Endothelial cell of umbilical vein (primary cell): ENCODE results near the gene GTF3C2. TPM values are rescaled to one million over a fixed set of nuclear protein-coding genes. Genes with fewer than 3 reads are reported as not detected.

ENCODE experiments used
- BruUV-seq: library from RNA; stranded (reverse); fragments of 400-500 nt; replicated peaks from 2 replicates; lab custom pipeline; 2021; lab: Mats Ljungman, UMichigan
- CTCF ChIA-PET: fragments of 300-600, 350-600 bp; sonication (Branson Sonifier 250); formaldehyde crosslinking; loops from one replicate; lab custom pipeline; 2021; ENCODE audit warnings: antibody characterized with exemption, inconsistent platforms; lab: Charles Lee
- POLR2A ChIA-PET: fragments of 300-600, 350-600 bp; sonication (Branson Sonifier 250); formaldehyde crosslinking; loops from one replicate; lab custom pipeline; 2021; ENCODE audit warnings: antibody characterized with exemption, inconsistent platforms; lab: Charles Lee
- DNase-seq: peaks from one replicate; pipeline ENCODE4 v3.0.0-alpha.2; 2011; ENCODE audit warnings: low read depth, low spot score
- FAIRE-seq: peaks from 2 replicates; lab custom pipeline; 2011; peaks lifted over from hg19 to GRCh38; lab: Jason Lieb, UNC
- H2AFZ ChIP-seq: 2 replicates; pipeline ENCODE4 v1.6.0; 2012; ENCODE audit warnings: low read depth, low read length, control low read depth, inconsistent platforms
- H3K27ac ChIP-seq: 2 replicates; pipeline ENCODE4 v1.5.1; 2011; ENCODE audit warnings: low read depth, mild to moderate bottlenecking, control low read depth, low read length, moderate library complexity; ENCODE audit not compliant: insufficient read depth
- H3K27me3 ChIP-seq, 2 experiments: 2 replicates each; pipeline versions ENCODE4 v1.6.0 to v1.6.1; 2011; ENCODE audit warnings: low read length in 2 of 2, mixed read lengths in 1 of 2; ENCODE audit not compliant: control insufficient read depth in 2 of 2, insufficient read depth in 2 of 2
- H3K36me3 ChIP-seq, 2 experiments: 2 replicates in 1 of 2; 3 replicates in 1 of 2; pipeline ENCODE4 v1.5.1; 2011; ENCODE audit warnings: low read length in 2 of 2, mild to moderate bottlenecking in 1 of 2, moderate library complexity in 1 of 2; ENCODE audit not compliant: control insufficient read depth in 2 of 2, insufficient read depth in 2 of 2; ENCODE audit errors: extremely low read depth in 1 of 2
- H3K4me1 ChIP-seq: 3 replicates; pipeline ENCODE4 v1.5.1; 2011; ENCODE audit warnings: mild to moderate bottlenecking, low read length; ENCODE audit not compliant: control insufficient read depth, insufficient read depth; ENCODE audit errors: extremely low read depth
- H3K4me2 ChIP-seq: 2 replicates; pipeline ENCODE4 v1.6.1; 2011; ENCODE audit warnings: low read length, control low read depth, mixed read lengths; ENCODE audit not compliant: insufficient read depth
- H3K4me3 ChIP-seq, 3 experiments: fragments of 200-600 bp in 1 of 3; sonication (generic), shearing (Covaris generic) in 1 of 3; replicated peaks in 1 of 3; 2 replicates each; pipeline ENCODE4 v1.5.1; 2011 to 2016; ENCODE audit warnings: control low read depth in 3 of 3, low read length in 3 of 3, mild to moderate bottlenecking in 2 of 3, inconsistent platforms in 1 of 3, low read depth in 1 of 3, moderate library complexity in 1 of 3; ENCODE audit not compliant: insufficient read depth in 1 of 3
- H3K79me2 ChIP-seq: 2 replicates; pipeline ENCODE4 v1.6.0; 2012; ENCODE audit warnings: low read length, inconsistent platforms; ENCODE audit not compliant: control insufficient read depth, insufficient read depth
- H3K9ac ChIP-seq: replicated peaks from 2 replicates; pipeline ENCODE3; 2011; ENCODE audit warnings: low read length, control low read depth; ENCODE audit not compliant: insufficient read depth; ENCODE audit errors: extremely low read depth
- H3K9me1 ChIP-seq: replicated peaks from 3 replicates; pipeline ENCODE4 v1.6.0; 2011; ENCODE audit warnings: mild to moderate bottlenecking, low read length; ENCODE audit not compliant: control insufficient read depth, insufficient read depth; ENCODE audit errors: extremely low read depth
- H3K9me3 ChIP-seq: replicated peaks from 2 replicates; pipeline ENCODE4 v1.5.1; 2012; ENCODE audit warnings: low read length, inconsistent platforms; ENCODE audit not compliant: control insufficient read depth, insufficient read depth
- H4K20me1 ChIP-seq: replicated peaks from 2 replicates; pipeline ENCODE3; 2011; ENCODE audit warnings: mild to moderate bottlenecking, low read length; ENCODE audit not compliant: control insufficient read depth, insufficient read depth; ENCODE audit errors: extremely low read depth
- CTCF ChIP-seq, 2 donors: IDR thresholded peaks; 1 replicate in 1 of 2; 2 replicates in 1 of 2; pipeline ENCODE4 v1.5.1; 2011; ENCODE audit warnings: low read length in 2 of 2, mild to moderate bottlenecking in 2 of 2, moderate library complexity in 2 of 2, control low read depth in 1 of 2, inconsistent platforms in 1 of 2, low read depth in 1 of 2; ENCODE audit not compliant: insufficient read depth in 1 of 2; ENCODE audit errors: extremely low read depth in 1 of 2
- EZH2 ChIP-seq: IDR thresholded peaks from 2 replicates; pipeline ENCODE4 v1.6.1; 2012; ENCODE audit warnings: borderline replicate concordance, low read depth, mild to moderate bottlenecking, moderate library complexity, low read length, inconsistent platforms; ENCODE audit not compliant: severe bottlenecking
- FOS ChIP-seq: IDR thresholded peaks from 2 replicates; pipeline ENCODE4 v1.6.1; 2011; ENCODE audit warnings: mild to moderate bottlenecking, low read length, moderate library complexity, borderline replicate concordance; ENCODE audit not compliant: insufficient read depth
- GATA2 ChIP-seq: IDR thresholded peaks from 2 replicates; pipeline ENCODE4 v1.7.0; 2011; ENCODE audit warnings: low read depth, mild to moderate bottlenecking, moderate library complexity, mixed read lengths, low read length; ENCODE audit not compliant: insufficient read length, insufficient read depth
- JUN ChIP-seq: IDR thresholded peaks from 2 replicates; pipeline ENCODE4 v1.6.1; 2011; ENCODE audit warnings: borderline replicate concordance, low read depth; ENCODE audit not compliant: insufficient read length, insufficient read depth
- MAX ChIP-seq: IDR thresholded peaks from 2 replicates; pipeline ENCODE4 v1.6.1; 2011; ENCODE audit not compliant: insufficient read depth, insufficient read length
- MYC ChIP-seq: IDR thresholded peaks from one replicate; pipeline ENCODE4 v1.6.1; 2011; ENCODE audit warnings: mild to moderate bottlenecking, low read depth, low read length
- POLR2A ChIP-seq: IDR thresholded peaks from 2 replicates; pipeline ENCODE4 v1.6.1; 2012; ENCODE audit warnings: low read depth, mild to moderate bottlenecking, control low read depth, low read length
- POLR2AphosphoS5 ChIP-seq: IDR thresholded peaks from 2 replicates; pipeline ENCODE4 v1.6.1; 2012; ENCODE audit warnings: low read depth, mild to moderate bottlenecking, control low read depth, low read length, moderate library complexity; ENCODE audit not compliant: insufficient read depth
- dilution Hi-C: fragments of 300-500 bp; cut with MboI; formaldehyde crosslinking; loops from one replicate; pipeline ENCODE4 v1.15.0; 2019; ENCODE audit warnings: low sequenced_read_pairs; ENCODE audit not compliant: extremely low pct_ligation_motif_present
- intact Hi-C: fragments of 100-400 bp; cut with micrococcal nuclease; formaldehyde crosslinking; loops from one replicate; pipeline ENCODE4 v1.10.0; 2022
- polyA plus RNA-seq, 4 experiments: library from polyadenylated mRNA; depleted of rRNA in 3 of 4; stranded (reverse) in 3 of 4; unstranded in 1 of 4; fragments of >200 nt; gene quantifications; 2 replicates each; pipeline versions ENCODE4 v1.2.1 to v1.2.3, GENCODE V29; 2011 to 2012; ENCODE audit warnings: missing spikeins in 1 of 4
- total RNA-seq: library from RNA; stranded (reverse); gene quantifications from 2 replicates; pipeline ENCODE4 v1.2.3, GENCODE V29; 2021

GTF3C2 gene
- total and polyA plus RNA-seq, 2 donors (not counting 3 experiments of a cell fraction or from before 2014, with no cell fraction given) = 57.4 to 59.7 TPM

GRCh38 chr2:27354597-27354927 is 2.0 kb downstream of the GTF3C2 start:
- no peak overlapping the region for H3K9ac ChIP-seq
- DNase-seq (no peak), FAIRE-seq (no peak)
- H3K27me3 ChIP-seq = no peaks in the 10 kb centered on the region
- ChIA-PET CTCF (interaction anchor here (0.6 to 2.1 kb wide), 3 partner anchors 15 to 288 kb away, joined by 3 to 5 read pairs (median 4); partner anchors contain the start of gene EIF2B4), POLR2A (no interaction called here)
- no peaks in the 10 kb centered on the region for H3K36me3 ChIP-seq
- no peaks in the 10 kb centered on the region for H3K9me3 ChIP-seq
- intact Hi-C loops (no loop called here), dilution Hi-C loops (no loop called here)
- H3K27ac ChIP-seq = no peak overlapping the region
- TF ChIP-seq POLR2AphosphoS5 = no peak
- no peak for TF ChIP-seq EZH2
- TF ChIP-seq JUN = no peak
- no peak for TF ChIP-seq GATA2
- TF ChIP-seq CTCF (IDR thresholded peaks at IDR 0.05; ENCODE audit: extremely low read depth in 1 of 2, insufficient read depth in 1 of 2, low read depth in 1 of 2, low read length in 2 of 2) = no peak
- TF ChIP-seq MYC = no peak
- TF ChIP-seq MAX = no peak
- TF ChIP-seq POLR2A = no peak
- no peak for TF ChIP-seq FOS
- H2AFZ ChIP-seq = no peak overlapping the region
- no peaks in the 10 kb centered on the region for H3K9me1 ChIP-seq
- BruUV-seq = no TSS peak
- no peak overlapping the region for H3K4me3 ChIP-seq
- no peak overlapping the region for H3K4me2 ChIP-seq
- H3K4me1 ChIP-seq = peaks cover 16% of the 10 kb centered on the region
- peaks cover 76% of the 10 kb centered on the region for H3K79me2 ChIP-seq
- peaks cover 3% of the 10 kb centered on the region for H4K20me1 ChIP-seq
